ENCODE data around the gene SUSD2.
"Not testable (repeated sequence)": the region's sequence is repeated elsewhere in the genome, so short reads cannot be mapped to it uniquely, and the experiment has no call there.

GRCh38 chr22:24238101-24238694 is 56.9 kb downstream of the SUSD2 start:
- TF ChIP-seq POLR2AphosphoS5, CTCF (IDR thresholded peaks at IDR 0.05): not testable (repeated sequence)

All from suprapubic skin (tissue), 3 donors.